ENCODE results near the gene RALGPS1.

DNA sequence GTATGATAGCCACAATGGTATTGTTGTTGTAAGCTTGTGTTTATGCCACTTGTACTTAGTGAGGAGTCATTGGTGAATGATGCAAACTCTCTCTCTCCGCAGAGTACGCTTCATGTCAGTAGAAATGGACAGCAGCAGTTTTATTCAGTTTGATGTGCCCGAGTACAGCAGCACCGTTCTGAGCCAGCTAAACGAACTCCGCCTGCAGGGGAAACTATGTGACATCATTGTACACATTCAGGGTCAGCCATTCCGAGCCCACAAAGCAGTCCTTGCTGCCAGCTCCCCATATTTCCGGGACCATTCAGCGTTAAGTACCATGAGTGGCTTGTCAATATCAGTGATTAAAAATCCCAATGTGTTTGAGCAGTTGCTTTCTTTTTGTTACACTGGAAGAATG, 35.3 kb upstream of the RALGPS1 start:
- TF ChIP-seq, protein P1, sequence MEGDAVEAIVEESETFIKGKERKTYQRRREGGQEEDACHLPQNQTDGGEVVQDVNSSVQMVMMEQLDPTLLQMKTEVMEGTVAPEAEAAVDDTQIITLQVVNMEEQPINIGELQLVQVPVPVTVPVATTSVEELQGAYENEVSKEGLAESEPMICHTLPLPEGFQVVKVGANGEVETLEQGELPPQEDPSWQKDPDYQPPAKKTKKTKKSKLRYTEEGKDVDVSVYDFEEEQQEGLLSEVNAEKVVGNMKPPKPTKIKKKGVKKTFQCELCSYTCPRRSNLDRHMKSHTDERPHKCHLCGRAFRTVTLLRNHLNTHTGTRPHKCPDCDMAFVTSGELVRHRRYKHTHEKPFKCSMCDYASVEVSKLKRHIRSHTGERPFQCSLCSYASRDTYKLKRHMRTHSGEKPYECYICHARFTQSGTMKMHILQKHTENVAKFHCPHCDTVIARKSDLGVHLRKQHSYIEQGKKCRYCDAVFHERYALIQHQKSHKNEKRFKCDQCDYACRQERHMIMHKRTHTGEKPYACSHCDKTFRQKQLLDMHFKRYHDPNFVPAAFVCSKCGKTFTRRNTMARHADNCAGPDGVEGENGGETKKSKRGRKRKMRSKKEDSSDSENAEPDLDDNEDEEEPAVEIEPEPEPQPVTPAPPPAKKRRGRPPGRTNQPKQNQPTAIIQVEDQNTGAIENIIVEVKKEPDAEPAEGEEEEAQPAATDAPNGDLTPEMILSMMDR (IDR thresholded peaks at IDR 0.05): no peak
- TF ChIP-seq POLR2A (IDR thresholded peaks at IDR 0.05; ENCODE audit: low read depth) (no peak), POLR2AphosphoS5 (IDR thresholded peaks at IDR 0.05) (no peak)
